GM18907 (cell line): ENCODE measurements around the gene TLDC2.
"Not testable (repeated sequence)": the region's sequence is repeated elsewhere in the genome, so short reads cannot be mapped to it uniquely, and the experiment has no call there.

Experiments
- ATAC-seq: cut with Tn5 transposase; IDR thresholded peaks from one replicate; pipeline ENCODE4 v1.9.1; 2021; ENCODE audit warnings: mild to moderate bottlenecking, moderate library complexity; ENCODE audit not compliant: unreplicated experiment

Gene TLDC2

DNA sequence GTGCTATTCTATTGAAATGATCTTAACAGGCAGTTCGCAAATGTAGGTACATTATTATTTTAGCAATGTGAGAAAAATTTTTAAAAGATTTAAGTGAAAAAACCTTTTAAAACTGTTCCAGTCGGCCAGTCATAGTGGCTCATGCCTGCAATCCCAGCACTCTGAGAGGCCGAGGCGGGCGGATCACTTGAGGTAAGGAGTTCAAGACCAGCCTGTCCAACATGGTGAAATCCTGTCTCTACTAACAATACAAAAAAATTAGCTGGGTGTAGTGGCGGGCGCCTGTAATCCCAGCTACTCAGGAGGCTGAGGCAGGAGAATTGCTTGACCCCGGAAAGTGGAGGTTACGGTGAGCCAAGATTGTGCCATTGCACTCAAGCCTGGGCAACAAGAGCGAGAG, 29.6 kb downstream of the TLDC2 start:
- not testable (repeated sequence) for ATAC-seq

DNA sequence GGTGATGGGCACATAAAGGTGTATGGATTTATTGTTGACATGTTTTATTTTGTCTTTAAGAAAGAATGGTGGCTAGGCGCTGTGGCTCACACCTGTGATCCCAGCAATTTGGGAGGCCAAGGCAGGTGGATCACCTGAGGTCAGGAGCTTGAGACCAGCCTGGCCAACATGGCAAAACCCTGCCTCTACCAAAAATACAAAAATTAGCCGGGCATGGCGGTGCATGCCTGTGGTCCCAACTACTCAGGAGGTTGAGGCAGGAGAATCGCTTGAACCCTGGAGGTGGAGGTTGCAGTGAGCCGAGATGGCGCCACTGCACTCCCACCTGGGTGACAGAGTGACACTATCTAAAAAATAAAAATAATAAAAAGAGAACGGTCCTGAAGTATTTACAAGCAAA, 30.1 kb downstream of the TLDC2 start:
- ATAC-seq: not testable (repeated sequence)

- ATAC-seq: no peak
Measured at GRCh38 chr20:36908603-36909002, 32.7 kb downstream of the TLDC2 start.

GRCh38 chr20:36916199-36916598, 40.3 kb downstream of the TLDC2 start:
- no peak for ATAC-seq

GRCh38 chr20:36917240-36917639, 41.3 kb downstream of the TLDC2 start:
- no peak for ATAC-seq

GRCh38 chr20:36917943-36918342, 42.0 kb downstream of the TLDC2 start:
- no peak for ATAC-seq

DNA sequence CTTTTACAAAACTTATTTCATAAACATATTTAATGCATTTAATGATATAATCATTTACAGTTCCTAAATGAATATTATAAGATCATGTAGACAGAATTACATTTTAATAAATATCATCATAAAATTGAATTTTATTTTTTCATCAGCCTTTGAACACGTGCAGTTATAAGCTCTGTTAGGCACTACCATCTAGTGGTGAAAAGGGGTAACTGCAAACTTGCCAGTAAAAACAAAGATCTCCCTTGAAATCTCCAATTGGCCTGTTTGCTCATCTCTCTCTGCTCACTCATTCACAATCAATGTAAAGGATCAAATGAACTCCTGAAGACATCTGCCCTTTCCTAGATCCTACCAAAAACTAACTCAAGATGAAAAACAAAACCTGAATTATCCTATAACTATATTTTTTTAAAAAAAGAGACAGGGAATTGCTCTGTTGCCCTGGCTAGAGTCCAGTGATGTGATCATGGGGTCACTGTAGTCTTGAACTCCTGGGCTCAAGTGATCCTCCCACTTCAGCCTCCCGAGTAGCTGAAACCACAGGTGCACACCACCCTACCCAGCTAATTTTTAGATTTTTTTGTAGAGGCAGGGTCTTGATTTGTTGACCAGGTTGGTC, 43.9 kb downstream of the TLDC2 start:
- no peak for ATAC-seq

DNA sequence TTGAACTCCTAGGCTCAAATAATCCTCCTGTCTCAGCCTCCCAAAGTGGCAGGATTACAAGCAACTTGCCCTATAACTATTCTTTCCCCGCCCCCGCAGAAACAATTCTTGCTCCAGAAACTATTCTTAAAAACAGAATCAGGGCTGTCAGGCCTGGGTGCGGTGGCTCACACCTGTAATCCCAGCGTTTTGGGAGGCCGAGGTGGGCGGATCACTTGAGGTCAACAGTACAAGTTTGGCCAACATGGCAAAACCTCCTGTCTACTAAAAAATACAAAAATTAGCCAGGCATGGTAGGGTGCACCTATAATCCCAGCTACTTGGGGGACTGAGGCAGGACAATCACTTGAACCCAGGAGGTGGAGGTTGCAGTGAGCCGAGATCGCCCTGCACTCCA, 44.4 kb downstream of the TLDC2 start:
- ATAC-seq: no peak

- ATAC-seq: no peak
Measured at GRCh38 chr20:36924167-36925045, 48.5 kb downstream of the TLDC2 start.

DNA sequence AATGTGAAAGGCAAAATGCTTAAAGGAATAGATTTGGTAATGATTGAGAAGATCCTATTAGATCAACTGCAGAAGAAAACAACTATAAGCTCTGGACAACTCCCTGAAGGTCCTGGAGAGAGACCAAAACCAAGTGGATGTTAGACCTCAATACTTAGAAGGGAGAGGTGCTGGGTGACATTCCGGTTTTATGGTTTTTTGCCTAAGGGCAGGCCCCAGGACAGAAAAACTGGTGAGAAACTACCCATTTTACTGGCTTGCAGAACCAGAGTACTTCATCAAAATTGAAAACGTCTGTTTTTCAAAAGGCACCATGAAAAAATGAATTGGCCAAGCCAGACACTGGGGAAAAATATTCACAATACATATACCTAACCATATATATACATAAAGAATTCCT, 49.3 kb downstream of the TLDC2 start:
- ATAC-seq: no peak

DNA sequence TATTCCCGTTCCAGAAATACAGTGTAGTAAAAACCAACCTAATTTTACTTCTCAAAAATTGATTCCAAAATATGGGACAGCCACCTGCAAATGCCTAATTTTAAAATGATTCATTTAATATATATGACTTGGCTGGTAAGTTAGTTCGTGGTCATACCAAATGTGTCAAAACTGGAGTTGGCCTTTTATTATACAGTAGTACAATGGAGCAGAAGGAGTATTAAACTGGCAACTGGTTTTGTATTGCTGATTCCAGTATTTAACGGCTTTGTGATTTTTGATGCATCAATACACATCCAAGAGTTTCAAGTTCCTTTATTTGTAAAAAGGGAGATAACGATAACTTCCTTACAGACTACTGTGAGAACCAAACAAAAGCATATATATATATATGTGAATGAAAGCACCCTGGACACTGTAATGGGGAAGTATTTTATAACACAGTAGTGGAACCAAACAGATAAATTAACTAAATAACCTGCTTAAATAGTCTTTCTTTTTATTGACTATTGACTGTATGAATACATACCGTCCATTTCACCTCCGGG, 50.8 kb downstream of the TLDC2 start:
- ATAC-seq: no peak

DNA sequence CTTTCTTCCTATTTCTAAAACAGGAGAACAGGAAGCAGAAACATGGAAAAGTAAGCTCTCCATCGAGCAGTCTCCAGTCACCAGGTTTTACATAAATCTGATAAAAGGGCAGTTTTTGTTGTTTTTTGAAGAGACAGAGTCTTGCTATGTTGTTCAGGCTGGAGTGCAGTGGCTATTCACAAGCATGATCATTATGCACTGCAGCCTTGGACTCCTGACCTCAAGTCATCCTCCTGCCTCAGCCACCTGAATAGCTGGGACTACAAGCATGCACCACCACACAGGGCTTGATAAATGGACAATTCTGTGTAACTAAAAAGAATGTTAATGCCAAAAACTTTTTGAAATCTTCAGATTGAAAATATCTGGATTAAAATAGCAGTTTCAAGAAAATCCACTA, 51.8 kb downstream of the TLDC2 start:
- no peak for ATAC-seq

DNA sequence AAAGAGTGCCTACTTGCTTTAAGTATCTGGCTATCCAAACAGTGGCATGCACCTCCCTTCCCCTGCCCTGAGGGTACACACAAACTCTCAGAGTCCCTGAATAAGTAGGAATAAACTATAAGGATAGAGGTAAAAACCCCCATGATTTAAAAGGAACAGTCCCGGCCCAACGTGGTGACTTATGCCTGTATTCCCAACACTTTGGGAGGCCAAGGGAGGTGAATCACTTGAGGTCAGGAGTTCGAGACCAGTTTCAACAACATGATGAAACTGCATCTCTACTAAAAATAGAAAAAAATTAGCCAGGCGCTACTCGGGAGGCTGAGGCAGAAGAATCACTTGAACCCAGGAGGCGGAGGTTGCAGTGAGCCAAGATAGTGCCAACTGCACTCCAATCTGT, 53.4 kb downstream of the TLDC2 start:
- no peak for ATAC-seq

- no peak for ATAC-seq
Measured at GRCh38 chr20:36929691-36930090, 53.8 kb downstream of the TLDC2 start.

GRCh38 chr20:36932067-36932466, 56.1 kb downstream of the TLDC2 start:
- ATAC-seq: not testable (repeated sequence)

- ATAC-seq: no peak
Measured at GRCh38 chr20:36932476-36933426, 56.8 kb downstream of the TLDC2 start.

DNA sequence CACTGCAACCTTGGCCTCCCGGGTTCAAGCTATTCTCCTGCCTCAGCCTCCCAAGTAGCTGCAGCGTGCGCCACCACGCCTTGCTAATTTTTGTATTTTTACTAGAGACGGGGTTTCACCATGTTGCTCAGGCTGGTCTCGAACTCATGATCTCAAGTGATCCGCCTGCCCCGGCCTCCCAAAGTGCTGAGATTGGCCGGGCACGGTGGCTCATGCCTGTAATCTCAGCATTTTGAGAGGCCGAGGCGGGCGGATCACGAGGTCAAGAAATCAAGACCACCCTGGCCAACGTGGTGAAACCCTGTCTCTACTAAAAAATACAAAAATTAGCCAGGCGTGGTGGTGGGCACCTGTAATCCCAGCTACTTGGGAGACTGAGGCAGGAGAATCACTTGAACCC, 57.6 kb downstream of the TLDC2 start:
- ATAC-seq: not testable (repeated sequence)

DNA sequence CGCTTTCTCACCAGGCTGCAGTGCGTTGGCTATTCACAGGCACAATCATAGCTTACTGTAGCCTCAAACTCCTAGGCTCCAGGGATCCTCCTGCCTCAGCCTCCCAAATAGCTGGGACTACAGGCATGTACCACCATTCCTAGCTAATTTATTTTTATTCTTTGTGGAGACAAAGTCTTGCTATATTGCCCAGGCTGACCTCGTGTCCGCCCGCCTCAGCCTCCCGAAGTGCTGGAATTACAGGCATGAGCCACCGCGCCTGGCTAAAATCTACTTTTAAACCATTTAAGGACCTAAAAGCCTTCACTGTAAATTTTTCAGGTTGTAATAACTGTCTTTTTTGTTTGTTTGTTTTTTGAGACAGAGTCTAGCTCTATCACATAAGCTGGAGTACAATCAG, 60.4 kb downstream of the TLDC2 start:
- no peak for ATAC-seq

DNA sequence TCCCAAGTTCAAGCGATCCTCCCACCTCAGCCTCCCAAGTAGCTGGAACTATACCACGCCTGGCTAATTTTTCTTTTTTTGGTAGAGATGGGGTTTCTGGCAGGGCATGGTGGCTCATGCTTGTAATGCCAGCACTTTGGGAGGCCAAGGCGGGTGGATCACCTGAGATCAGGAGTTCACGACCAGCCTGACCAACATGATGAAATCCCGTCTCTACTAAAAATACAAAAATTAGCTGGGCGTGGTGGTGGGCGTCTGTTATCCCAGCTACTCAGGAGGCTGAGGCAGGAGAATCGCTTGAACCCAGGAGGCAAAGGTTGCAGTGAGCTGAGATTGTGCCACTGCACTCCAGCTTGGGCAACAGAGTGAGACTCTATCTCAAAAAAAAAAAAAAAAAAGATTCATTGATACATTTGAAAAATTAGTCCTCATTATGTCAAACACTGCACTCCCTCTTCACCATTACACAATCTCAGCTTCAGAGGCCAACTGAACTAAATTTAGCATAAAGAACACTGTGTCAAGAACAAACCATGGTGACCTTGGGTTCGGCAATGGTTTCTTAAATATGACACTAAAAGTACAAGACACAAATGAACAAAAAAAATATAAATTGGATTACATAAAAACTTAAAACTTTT, 60.9 kb downstream of the TLDC2 start:
- not testable (repeated sequence) for ATAC-seq

- ATAC-seq: no peak
Measured at GRCh38 chr20:36937402-36937770, 61.4 kb downstream of the TLDC2 start.

- ATAC-seq: no peak
Measured at GRCh38 chr20:36941401-36941835, 65.5 kb downstream of the TLDC2 start.
